Measurements from ENCODE around the gene RABGAP1L. TPM values are rescaled to one million over a fixed set of nuclear protein-coding genes. Genes with fewer than 3 reads are reported as not detected.

Gene RABGAP1L
- total RNA-seq, 2 experiments from 2014 or later: 59.8 to 67.6 TPM

- no peaks in the 10 kb centered on the region for H3K27me3 Mint-ChIP-seq
- no peak for DNase-seq
- H3K9me3 ChIP-seq (ENCODE audit: control insufficient read depth in 1 of 2, insufficient read depth in 1 of 2, low read length in 2 of 2): no peaks in the 10 kb centered on the region
- intact Hi-C loops (cut with DNase I, micrococcal nuclease): no loop called here
- no peaks in the 10 kb centered on the region for H3K27me3 ChIP-seq (ENCODE audit: control insufficient read depth in 1 of 2, insufficient read depth in 2 of 2, low read length in 2 of 2)
- no peaks in the 10 kb centered on the region for H3K9me3 Mint-ChIP-seq
- H3K4me3 Mint-ChIP-seq: no peak overlapping the region
- H3K4me3 ChIP-seq (ENCODE audit: low read length): no peak overlapping the region
- H3K4me1 ChIP-seq (ENCODE audit: insufficient read depth, low read length): no peaks in the 10 kb centered on the region
- H3K27ac Mint-ChIP-seq: no peak overlapping the region
- H3K4me1 Mint-ChIP-seq (ENCODE audit: low read depth): no peaks in the 10 kb centered on the region
- ChIA-PET CTCF (no interaction called here), POLR2A (interaction anchor here (0.7 kb wide), 1 partner anchor 36 kb away, joined by 3 read pairs; no protein-coding TSS in a partner anchor)
- no peaks in the 10 kb centered on the region for H3K36me3 ChIP-seq (ENCODE audit: insufficient read depth, low read length)
- no peaks in the 10 kb centered on the region for H3K36me3 Mint-ChIP-seq (ENCODE audit: low read depth)
- ATAC-seq (ENCODE audit: poor library complexity): no peak
- no peak for TF ChIP-seq CTCF (IDR thresholded peaks at IDR 0.05)
- H3K27ac ChIP-seq (ENCODE audit: low read depth in 1 of 2, low read length in 2 of 2): no peak overlapping the region
These were observed 604.9 kb downstream of the RABGAP1L start for GRCh38 chr1:174764191-174764590.

GRCh38 chr1:174766727-174767126 is 607.4 kb downstream of the RABGAP1L start:
- ChIA-PET POLR2A (no interaction called here), CTCF (no interaction called here)
- ATAC-seq (ENCODE audit: poor library complexity) (no peak), DNase-seq (no peak)
- no peak overlapping the region for H3K27ac Mint-ChIP-seq
- Histone ChIP-seq H3K36me3 (ENCODE audit: insufficient read depth, low read length) (no peaks in the 10 kb centered on the region), H3K4me1 (ENCODE audit: insufficient read depth, low read length) (no peaks in the 10 kb centered on the region), H3K27ac (ENCODE audit: low read depth in 1 of 2, low read length in 2 of 2) (no peak overlapping the region), H3K9me3 (ENCODE audit: control insufficient read depth in 1 of 2, insufficient read depth in 1 of 2, low read length in 2 of 2) (no peaks in the 10 kb centered on the region), H3K4me3 (ENCODE audit: low read length) (no peak overlapping the region), H3K27me3 (ENCODE audit: control insufficient read depth in 1 of 2, insufficient read depth in 2 of 2, low read length in 2 of 2) (no peaks in the 10 kb centered on the region)
- no peaks in the 10 kb centered on the region for H3K9me3 Mint-ChIP-seq
- TF ChIP-seq CTCF (IDR thresholded peaks at IDR 0.05): no peak
- no peaks in the 10 kb centered on the region for H3K36me3 Mint-ChIP-seq (ENCODE audit: low read depth)
- H3K27me3 Mint-ChIP-seq: no peaks in the 10 kb centered on the region
- intact Hi-C loops (cut with DNase I, micrococcal nuclease): loop anchor here in 1 of 2 experiments (5.0 kb wide), 1 partner anchor 551 kb away; no protein-coding TSS in a partner anchor
- no peaks in the 10 kb centered on the region for H3K4me1 Mint-ChIP-seq (ENCODE audit: low read depth)
- H3K4me3 Mint-ChIP-seq: no peak overlapping the region

GRCh38 chr1:174768516-174768915 is 609.2 kb downstream of the RABGAP1L start:
- Mint-ChIP-seq H3K27me3 (no peaks in the 10 kb centered on the region), H3K9me3 (no peaks in the 10 kb centered on the region), H3K4me1 (ENCODE audit: low read depth) (no peaks in the 10 kb centered on the region), H3K36me3 (ENCODE audit: low read depth) (no peaks in the 10 kb centered on the region), H3K27ac (no peak overlapping the region), H3K4me3 (no peak overlapping the region)
- TF ChIP-seq CTCF (IDR thresholded peaks at IDR 0.05): no peak
- intact Hi-C loops (cut with DNase I, micrococcal nuclease): loop anchor here in 1 of 2 experiments (2.0 to 5.0 kb wide), 2 partner anchors 356 to 549 kb away; no protein-coding TSS in a partner anchor
- no peak overlapping the region for H3K27ac ChIP-seq (ENCODE audit: low read depth in 1 of 2, low read length in 2 of 2)
- H3K9me3 ChIP-seq (ENCODE audit: control insufficient read depth in 1 of 2, insufficient read depth in 1 of 2, low read length in 2 of 2): no peaks in the 10 kb centered on the region
- CTCF ChIA-PET: no interaction called here
- no peaks in the 10 kb centered on the region for H3K36me3 ChIP-seq (ENCODE audit: insufficient read depth, low read length)
- no peaks in the 10 kb centered on the region for H3K4me1 ChIP-seq (ENCODE audit: insufficient read depth, low read length)
- POLR2A ChIA-PET: no interaction called here
- no peak overlapping the region for H3K4me3 ChIP-seq (ENCODE audit: low read length)
- no peak for ATAC-seq (ENCODE audit: poor library complexity)
- DNase-seq: no peak
- H3K27me3 ChIP-seq (ENCODE audit: control insufficient read depth in 1 of 2, insufficient read depth in 2 of 2, low read length in 2 of 2): no peaks in the 10 kb centered on the region

Data from CD4-positive, alpha-beta T cell (primary cell).